HG03060 (cell line): ENCODE measurements around the gene GJA10.
"Not testable (repeated sequence)": the region's sequence is repeated elsewhere in the genome, so short reads cannot be mapped to it uniquely, and the experiment has no call there.

ENCODE experiments used
- ATAC-seq: cut with Tn5 transposase; IDR thresholded peaks from one replicate; pipeline ENCODE4 v1.9.1; 2021; ENCODE audit warnings: low read depth, moderate number of reproducible peaks; ENCODE audit not compliant: unreplicated experiment

GJA10 gene

DNA sequence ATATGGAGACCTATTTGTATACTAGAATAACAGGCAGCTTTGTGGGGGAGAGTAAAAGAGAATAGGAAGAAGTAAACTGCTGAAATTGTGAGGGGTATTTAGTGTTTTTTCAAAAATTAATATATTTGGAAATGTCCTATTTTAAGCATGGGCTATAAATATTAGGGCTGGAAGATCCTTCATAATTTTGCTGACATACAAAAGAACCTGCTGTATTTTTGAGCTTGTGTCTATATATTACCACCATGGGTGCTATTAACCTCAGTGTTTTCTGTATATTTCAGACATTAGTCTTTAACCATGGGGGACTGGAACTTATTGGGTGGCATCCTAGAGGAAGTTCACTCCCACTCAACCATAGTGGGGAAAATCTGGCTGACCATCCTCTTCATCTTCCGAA, at the start of gene GJA10:
TSS of gene GJA10 (plus strand) at position 301 of the 400 bp plus-strand sequence. CDS start at position 301, 0 bp downstream.
- no peak for ATAC-seq

DNA sequence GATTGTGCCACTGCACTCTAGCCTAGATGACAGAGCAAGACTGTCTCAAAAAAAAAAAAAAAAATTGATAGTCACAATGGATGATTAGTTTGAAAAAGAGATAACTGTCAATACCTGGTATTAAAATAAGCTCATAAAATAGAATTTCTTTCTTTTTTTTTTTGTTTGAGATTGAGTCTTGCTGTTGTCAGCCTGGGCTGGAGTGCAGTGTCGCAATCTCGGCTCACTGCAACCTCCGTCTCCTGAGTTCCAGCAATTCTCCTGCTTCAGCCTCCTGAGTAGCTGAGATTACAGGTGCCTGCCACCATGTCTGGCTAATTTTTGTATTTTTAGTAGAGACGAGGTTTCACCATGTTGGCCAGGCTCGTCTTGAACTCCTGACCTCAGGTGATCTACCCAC, 46.8 kb upstream of the GJA10 start:
- ATAC-seq = not testable (repeated sequence)

- no peak for ATAC-seq
Observed at GRCh38 chr6:89853068-89853467, 41.2 kb upstream of the GJA10 start.

GRCh38 chr6:89858041-89858440, 36.2 kb upstream of the GJA10 start:
- no peak for ATAC-seq

- ATAC-seq = no peak
Observed at GRCh38 chr6:89859744-89860143, 34.5 kb upstream of the GJA10 start.

GRCh38 chr6:89862273-89862672, 32.0 kb upstream of the GJA10 start:
- peak; percentile 66 for ATAC-seq

- ATAC-seq = no peak
Observed at GRCh38 chr6:89862698-89863097, 31.6 kb upstream of the GJA10 start.

- ATAC-seq = no peak
Observed at GRCh38 chr6:89866024-89866678, 28.1 kb upstream of the GJA10 start.

DNA sequence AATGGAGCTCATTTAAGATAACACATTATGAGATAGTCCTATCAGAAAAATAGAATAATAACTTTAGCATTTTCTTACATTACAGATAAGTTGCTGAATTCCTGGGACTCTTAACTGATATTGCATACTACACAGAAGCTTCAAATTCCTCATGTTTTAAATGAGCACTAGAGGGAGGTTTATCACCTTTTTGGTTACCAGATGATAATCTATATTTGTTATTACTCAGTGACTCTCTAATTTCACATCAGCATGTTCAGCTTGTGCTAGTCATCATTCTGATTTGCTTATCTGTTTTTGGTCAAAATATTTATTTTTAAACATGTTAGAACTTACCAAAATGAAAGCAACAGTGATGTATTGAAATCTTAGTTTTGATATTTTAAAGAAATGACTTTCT, 20.5 kb upstream of the GJA10 start:
- ATAC-seq = no peak

DNA sequence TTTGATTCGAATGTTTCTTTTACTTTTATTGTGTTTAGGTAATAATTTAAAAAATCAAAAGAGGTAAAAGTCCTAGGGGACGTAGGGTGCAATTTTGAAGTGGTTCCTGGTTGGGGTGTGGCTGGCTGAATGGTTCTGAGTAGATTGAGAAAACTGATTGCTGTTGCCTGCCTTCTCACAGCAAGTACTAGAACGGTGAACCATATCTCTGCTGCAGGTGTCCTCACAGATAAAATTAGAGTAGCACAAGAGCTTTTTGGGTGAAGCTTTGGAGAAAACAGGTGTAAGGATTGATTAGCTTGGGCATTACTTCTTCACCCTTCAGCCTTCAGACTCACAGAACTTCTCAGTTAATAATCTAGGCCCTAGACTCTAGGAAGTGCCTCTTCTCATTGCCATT, 19.8 kb upstream of the GJA10 start:
- ATAC-seq = no peak

DNA sequence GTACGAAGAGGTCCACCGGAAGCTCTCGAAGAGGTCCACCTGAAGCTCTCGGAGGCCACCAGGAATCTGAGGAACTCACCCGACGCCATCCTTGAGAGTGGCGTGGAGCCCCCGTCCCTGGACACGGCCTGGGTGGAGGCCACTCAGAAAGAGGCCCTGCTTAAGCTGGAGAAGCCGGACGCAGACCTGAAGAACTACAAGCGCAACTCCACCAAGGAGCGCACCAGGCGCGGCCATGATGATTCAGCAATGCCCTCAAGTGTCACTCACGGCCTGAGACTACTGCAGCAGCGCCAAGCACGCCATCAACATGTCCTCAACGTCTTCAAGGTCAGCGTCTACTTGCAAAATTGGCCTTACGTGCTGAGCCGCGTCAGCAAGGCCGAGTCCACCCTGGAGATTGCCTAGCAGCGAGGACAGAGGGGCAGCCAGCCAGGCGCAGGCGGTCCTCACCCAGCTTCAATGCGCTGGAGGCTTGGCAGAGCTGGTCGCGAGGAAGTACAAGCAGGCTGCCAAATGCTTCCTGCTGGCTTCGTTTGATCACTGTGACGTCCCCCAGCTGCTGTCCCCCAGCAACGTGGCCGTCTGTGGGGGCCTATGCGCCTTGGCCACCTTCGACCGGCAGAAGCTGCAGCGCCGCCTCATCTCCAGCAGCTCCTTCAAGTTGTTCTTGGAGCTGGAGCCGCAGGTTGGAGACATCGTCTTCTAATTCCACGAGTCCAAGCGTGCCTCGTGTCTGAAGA, 7.7 kb upstream of the GJA10 start:
- no peak for ATAC-seq

- ATAC-seq = no peak
Observed at GRCh38 chr6:89887452-89888137, 6.7 kb upstream of the GJA10 start.

GRCh38 chr6:89888138-89888514, 6.1 kb upstream of the GJA10 start:
- ATAC-seq = no peak

DNA sequence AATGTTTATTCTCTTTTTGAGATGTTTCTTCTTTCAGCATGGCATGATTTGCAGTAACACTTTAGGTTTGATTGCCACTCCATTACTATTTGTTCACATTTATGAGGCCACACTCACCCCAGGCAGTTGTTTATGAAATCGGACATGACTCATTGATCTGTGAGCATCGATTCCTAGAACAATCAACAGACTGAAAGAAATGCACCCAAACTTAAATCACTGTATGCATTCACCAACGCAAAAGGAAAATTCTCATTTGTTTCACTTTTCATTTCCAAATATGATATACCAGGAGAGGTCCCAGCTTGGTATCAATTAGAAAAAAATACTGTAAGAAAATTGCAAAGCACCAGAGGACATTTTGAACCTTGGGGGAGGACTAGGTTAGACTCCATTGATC, 5.4 kb upstream of the GJA10 start:
- no peak for ATAC-seq

- not testable (repeated sequence) for ATAC-seq
Observed at GRCh38 chr6:89890845-89891528, 3.3 kb upstream of the GJA10 start.

DNA sequence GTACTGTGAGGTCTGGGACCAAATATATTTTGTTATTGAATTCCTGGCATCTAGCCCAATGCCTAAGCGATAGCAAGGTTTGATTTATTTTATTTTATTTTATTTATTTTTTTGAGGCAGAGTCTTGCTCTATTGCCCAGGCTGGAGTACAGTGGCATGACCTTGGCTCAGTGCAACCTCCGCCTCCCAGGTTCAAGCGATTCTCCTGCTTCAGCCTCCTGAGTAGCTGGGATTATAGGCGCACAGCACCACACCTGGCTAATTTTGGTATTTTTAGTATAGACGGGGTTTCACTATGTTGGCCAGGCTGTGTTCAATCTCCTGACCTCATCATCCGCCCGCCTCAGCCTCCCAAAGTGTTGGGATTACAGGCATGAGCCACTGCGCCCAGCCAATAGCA, 1.7 kb upstream of the GJA10 start:
- not testable (repeated sequence) for ATAC-seq

DNA sequence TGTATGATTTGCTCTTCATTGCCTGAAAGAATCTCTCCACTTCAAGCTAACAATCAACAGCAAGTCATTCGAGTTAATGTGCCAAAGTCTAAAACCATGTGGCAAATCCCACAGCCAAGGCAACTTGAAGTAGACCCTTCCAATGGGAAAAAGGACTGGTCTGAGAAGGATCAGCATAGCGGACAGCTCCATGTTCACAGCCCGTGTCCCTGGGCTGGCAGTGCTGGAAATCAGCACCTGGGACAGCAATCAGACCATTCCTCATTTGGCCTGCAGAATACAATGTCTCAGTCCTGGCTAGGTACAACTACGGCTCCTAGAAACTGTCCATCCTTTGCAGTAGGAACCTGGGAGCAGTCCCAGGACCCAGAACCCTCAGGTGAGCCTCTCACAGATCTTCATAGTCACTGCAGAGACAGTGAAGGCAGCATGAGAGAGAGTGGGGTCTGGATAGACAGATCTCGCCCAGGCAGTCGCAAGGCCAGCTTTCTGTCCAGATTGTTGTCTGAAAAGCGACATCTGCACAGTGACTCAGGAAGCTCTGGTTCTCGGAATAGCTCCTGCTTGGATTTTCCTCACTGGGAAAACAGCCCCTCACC, 1.1 kb downstream of the GJA10 start:
- no peak for ATAC-seq

GRCh38 chr6:89910001-89910901, 16.0 kb downstream of the GJA10 start:
- not testable (repeated sequence) for ATAC-seq

DNA sequence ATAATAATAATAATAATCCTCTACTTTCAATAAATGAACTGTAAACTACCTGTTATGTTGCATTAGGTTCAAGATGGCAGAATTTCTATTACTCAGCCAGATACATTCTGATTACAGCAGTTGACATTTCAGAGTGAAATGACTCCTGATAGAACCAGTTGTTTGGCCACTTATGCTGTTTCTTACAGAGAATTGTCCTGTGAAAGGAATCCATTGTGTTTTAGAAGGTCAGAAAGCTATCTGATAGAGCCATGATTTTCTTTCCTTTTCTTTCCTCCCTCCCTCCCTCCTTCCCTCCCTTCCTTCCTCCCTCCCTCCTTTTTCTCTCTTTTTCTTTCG, 16.6 kb downstream of the GJA10 start:
- ATAC-seq = no peak
